Hypothalamus (tissue), 51 donors: Measurements from ENCODE around the gene TSSK2.

Experiments used
- DNase-seq, 51 donors: peaks; one replicate each; lab custom pipeline; 2025; lab: John Stamatoyannopoulos, UW

Gene TSSK2

DNA sequence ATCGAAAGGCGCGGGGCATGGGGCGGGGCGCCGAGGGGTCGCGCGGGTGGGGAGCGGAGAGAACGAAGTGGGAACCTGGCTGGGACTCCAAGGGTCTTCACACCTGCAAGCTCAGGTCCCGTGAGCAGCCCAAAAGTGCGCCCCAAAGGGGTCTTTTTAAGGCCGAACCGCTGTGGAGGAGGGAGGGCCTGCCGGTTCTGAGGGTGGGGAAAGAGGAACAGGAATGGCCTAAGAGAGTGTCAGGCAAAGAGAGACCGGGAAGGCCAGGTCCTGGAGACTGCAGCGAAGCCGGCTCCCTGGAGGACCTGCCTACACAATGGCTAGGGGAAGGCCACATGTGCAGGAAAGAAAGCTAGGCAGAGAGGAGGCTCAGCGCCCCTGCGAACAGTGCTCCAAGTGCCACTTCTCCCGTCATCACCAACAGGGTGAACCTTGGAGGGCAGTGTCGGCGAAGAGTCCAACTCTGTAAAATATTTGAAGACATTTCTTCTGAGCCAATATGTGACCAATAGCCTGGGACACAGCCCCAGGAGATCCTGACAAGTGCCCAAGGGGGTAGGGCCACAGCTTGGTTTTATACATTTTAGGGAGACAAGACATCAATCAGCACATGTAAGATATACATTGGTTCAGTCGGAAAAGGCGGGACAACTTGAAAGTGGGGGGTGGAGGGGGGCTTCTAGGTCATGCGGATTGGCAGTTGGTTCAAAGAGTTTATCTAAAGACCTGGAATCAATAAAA lies 8.2 kb upstream of the TSSK2 start:
- peak in 3 of 51 donors; percentile 54 to 67 (median 64) for DNase-seq

GRCh38 chr22:19123936-19124335 lies 7.2 kb upstream of the TSSK2 start:
- no peak for DNase-seq

DNA sequence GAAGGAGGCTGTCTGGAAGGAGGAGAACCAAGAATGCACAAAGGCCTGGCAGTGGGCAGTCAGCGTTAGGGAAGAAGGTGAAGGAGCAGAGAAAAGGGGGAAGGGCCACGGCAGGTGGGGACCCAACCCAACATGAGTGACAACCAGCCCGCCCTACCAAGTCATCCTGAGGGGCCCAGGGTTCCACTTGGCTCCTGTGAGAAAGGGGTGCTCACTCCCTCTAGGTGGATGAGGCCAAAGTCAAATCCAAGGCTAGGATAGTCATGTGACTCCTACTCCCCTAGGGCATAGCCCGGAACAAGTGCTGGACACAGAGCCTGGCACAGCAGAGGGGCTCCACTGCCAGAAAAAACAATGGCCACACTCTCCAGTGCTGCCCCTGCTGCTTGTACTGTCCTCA lies 6.7 kb upstream of the TSSK2 start:
- peak in 1 of 51 donors; percentile 13 for DNase-seq

DNA sequence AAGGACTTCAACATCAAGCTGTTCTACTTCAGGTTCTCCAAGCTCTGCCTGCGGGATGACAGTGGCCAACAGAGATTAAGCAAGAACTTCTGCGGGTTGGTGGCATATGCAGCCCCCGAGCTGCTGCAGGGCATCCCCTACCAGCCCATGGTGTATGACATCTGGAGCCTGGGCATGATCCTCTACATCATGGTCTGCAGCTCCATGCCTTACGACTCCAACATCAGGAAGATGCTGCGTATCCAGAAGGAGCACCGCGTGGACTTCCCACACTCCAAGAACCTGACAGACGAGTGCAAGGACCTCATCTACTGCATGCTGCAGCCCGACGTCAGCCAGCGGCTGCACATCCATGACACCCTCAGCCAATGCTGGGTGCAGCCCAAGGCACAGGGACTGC lies 6.1 kb upstream of the TSSK2 start:
- no peak for DNase-seq

DNA sequence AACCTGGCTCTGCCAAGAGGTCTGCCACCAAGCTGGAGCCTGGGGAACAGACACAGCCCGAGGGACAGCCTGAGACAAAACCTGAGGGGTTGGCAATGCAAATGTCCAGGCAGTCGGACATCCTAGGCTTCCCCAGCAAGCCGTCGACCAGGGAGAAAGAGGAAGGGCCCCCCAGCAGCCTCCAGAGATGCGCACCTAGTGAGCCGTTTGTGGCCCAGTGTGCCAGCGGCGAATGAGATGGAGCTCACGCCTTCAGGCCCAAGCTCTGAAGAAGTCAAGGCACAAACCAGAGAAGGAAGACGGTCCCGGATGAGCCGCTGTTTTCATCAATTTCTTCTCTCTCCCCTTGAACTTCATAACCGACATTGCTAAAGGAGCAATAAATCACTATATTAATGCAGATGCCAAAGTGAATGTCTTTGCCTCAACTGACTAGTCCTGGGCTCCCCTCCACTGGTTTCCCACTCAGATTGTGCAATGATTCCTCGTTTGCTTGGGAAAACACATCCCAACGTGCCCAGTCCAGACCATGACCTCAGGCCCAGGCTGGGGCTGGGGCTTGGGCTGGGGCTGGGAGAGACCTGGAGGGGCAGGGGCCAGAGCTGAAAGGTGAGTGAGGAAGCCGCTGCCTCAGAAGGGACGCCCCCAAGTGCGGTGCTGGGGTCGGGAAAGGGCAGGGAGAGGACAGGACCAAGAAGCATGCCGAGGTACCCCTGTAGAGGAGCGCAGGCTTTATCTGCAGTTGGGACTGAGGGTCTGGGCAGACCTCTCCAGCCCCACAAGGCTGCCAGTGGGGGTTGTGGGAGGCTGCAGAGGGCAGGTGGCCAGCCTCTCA lies 5.4 kb upstream of the TSSK2 start:
- DNase-seq: no peak

- DNase-seq: no peak
Observed at GRCh38 chr22:19126309-19127273, 4.5 kb upstream of the TSSK2 start.

DNA sequence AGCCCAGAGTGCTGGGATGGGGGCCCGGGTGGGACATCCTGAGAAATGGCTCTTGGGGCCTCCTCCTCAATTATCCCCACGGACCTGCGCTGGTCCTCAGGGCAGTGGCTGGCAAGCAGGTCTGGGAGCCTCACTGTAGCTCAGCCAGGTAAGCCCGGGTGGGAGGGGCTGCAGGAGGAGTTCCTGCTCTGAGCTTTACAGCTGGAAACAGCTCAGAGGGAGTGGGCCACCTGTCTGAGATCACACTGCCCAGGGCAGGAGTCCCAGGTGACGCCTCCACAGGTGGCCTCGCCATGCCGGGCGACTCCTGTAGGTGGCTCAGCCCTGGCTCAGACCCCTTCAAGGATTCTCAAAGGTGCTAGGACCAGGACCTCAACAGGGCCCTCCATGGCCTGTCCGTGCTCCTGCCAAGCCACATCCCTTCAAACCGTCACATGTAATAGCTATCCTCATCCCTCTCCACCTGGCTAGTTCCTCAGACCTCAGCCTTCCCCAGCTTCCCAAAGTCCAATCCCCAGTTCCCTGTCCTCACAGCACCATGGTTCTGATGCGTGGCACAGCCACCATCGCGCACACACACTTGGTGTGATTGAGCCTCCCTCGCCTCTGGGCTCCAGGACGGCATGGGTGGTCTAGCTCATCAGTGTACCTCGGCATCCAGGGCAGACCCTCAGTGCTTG lies 3.6 kb upstream of the TSSK2 start:
- no peak for DNase-seq

DNA sequence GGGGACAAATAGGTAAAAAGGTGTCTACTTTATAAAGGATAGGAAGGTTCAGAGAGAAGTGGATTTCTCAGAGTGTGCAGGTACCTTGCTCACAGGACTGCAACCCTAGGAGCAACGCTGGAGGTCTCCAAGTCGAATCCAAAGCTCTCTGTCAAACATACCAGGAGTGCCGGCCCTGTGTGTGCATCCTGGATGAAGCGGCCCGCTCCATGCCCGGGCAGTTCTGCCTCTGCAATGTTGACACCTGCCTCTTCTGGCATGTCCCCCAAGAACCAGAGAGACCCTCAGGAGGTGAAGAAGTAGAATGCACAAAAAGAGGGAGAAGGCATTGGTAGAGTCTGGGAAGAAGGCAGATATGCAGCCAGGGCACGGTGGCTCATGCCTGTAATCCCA lies 3.1 kb upstream of the TSSK2 start:
- DNase-seq: no peak

DNA sequence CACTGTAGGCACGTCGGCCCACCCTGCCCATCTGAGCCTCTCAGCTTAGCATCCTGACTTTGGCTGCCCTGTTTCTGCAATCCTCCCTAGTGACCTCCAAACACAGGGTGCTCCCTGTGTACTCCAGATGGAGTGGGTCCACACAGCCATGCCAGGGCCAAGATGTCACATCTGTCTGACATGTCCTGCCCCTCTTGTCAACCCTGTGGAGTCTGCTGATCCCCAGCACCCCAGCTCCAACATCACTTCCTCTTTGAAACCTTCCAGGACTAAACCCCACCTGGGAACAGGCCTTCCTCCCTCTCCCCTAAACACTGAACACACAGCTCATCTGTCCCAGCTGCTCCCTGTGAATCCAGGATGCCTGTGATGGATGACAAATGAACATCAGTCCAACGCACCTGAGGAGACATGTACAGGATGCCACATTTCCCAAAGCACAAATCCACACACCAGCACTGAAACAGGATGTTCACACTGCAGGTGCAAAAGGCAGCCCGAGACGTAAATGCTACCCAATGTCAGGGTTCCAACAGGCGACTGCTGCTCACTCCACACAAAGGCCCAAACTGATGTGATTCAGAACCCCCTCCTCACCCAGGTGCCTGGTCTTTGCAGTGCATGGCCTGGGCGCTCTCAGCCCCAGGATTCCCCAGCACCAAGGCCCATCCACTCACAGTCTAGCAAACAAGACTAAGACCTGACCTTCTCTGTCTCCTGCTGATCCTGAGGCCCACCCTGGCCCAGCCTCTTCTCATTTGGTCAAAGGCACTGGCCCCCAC lies 2.0 kb upstream of the TSSK2 start:
- no peak for DNase-seq

DNA sequence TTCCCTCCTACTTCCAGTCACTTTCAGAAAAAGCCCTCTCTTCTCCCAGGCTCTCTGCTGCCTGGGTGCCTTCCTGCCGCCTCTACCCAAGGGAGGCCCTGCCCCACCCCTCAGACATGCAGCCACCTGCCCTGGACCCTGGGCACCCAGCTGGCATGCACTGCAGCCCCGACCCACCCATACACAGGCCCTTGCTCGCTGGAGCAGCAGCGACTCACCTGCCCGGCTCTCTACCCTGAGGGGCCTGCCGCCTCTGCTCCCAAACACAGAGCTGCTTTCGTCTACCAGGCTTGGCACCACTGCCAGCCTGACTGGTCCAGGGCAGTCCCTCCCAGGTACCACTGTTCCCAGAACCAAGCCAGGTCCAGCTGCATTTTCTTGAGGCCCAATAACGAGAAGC lies 1.2 kb upstream of the TSSK2 start:
- no peak for DNase-seq

DNA sequence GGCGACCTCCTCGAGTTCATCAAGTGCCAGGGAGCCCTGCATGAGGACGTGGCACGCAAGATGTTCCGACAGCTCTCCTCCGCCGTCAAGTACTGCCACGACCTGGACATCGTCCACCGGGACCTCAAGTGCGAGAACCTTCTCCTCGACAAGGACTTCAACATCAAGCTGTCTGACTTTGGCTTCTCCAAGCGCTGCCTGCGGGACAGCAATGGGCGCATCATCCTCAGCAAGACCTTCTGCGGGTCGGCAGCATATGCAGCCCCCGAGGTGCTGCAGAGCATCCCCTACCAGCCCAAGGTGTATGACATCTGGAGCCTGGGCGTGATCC lies 542 bp downstream of the TSSK2 start:
- no peak for DNase-seq

DNA sequence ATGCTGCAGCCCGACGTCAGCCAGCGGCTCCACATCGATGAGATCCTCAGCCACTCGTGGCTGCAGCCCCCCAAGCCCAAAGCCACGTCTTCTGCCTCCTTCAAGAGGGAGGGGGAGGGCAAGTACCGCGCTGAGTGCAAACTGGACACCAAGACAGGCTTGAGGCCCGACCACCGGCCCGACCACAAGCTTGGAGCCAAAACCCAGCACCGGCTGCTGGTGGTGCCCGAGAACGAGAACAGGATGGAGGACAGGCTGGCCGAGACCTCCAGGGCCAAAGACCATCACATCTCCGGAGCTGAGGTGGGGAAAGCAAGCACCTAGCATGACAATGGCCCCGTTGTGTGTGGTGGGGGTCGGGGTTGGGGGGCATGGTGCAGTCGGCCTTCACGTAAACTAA lies 1.0 kb downstream of the TSSK2 start:
- DNase-seq: no peak

GRCh38 chr22:19132693-19133400 lies 1.7 kb downstream of the TSSK2 start:
- DNase-seq: no peak

GRCh38 chr22:19133561-19133960 lies 2.5 kb downstream of the TSSK2 start:
- no peak for DNase-seq

GRCh38 chr22:19134176-19134831 lies 3.2 kb downstream of the TSSK2 start:
- no peak for DNase-seq

- no peak for DNase-seq
Observed at GRCh38 chr22:19134874-19135273, 3.8 kb downstream of the TSSK2 start.

- no peak for DNase-seq
Observed at GRCh38 chr22:19136915-19137314, 5.8 kb downstream of the TSSK2 start.

- no peak for DNase-seq
Observed at GRCh38 chr22:19137384-19138216, 6.5 kb downstream of the TSSK2 start.
